ENCODE data around the gene DHX8. TPM values are rescaled to one million over a fixed set of nuclear protein-coding genes. Genes with fewer than 3 reads are reported as not detected.

The DHX8 gene
- total and polyA plus RNA-seq, 2 of the 8 experiments (the other 6 are each of a cell fraction or from before 2014, with no cell fraction given) = 30.5 to 59.4 TPM

GRCh38 chr17:43554857-43555256, 71.1 kb downstream of the DHX8 start (continued):
- TF ChIP-seq EZH2 (IDR thresholded peaks at IDR 0.05; ENCODE audit: low read depth, low read length, severe bottlenecking) (no peak), CEBPB (IDR thresholded peaks at IDR 0.05; ENCODE audit: low read depth, low read length) (no peak), BCL11A (IDR thresholded peaks at IDR 0.05; ENCODE audit: low read depth in 2 of 2, low read length in 2 of 2) (no peak), CBX5 (IDR thresholded peaks at IDR 0.05; ENCODE audit: low read depth, low read length) (no peak), KDM1A (IDR thresholded peaks at IDR 0.05; ENCODE audit: borderline replicate concordance, low read length) (no peak), POLR2A (IDR thresholded peaks at IDR 0.05; ENCODE audit: control extremely low read depth in 1 of 2, low read depth in 2 of 2, low read length in 2 of 2) (no peak), GTF2F1 (IDR thresholded peaks at IDR 0.05; ENCODE audit: borderline replicate concordance, low read depth, low read length) (no peak), ASH2L (IDR thresholded peaks at IDR 0.05; ENCODE audit: low read length) (no peak), NRF1 (IDR thresholded peaks at IDR 0.05; ENCODE audit: low read depth, low read length) (no peak), EGR1 (IDR thresholded peaks at IDR 0.05; ENCODE audit: borderline replicate concordance, low read depth, low read length) (no peak)

Data from H1 (cell line).